DMS79 (cell line): ENCODE measurements around the gene CLCF1.
A peak's percentile ranks its signal among the peaks of the same experiment; 100 is the strongest.

Experiments used
- DNase-seq: peaks from one replicate; lab custom pipeline; 2025; lab: John Stamatoyannopoulos, UW

Gene CLCF1

DNA sequence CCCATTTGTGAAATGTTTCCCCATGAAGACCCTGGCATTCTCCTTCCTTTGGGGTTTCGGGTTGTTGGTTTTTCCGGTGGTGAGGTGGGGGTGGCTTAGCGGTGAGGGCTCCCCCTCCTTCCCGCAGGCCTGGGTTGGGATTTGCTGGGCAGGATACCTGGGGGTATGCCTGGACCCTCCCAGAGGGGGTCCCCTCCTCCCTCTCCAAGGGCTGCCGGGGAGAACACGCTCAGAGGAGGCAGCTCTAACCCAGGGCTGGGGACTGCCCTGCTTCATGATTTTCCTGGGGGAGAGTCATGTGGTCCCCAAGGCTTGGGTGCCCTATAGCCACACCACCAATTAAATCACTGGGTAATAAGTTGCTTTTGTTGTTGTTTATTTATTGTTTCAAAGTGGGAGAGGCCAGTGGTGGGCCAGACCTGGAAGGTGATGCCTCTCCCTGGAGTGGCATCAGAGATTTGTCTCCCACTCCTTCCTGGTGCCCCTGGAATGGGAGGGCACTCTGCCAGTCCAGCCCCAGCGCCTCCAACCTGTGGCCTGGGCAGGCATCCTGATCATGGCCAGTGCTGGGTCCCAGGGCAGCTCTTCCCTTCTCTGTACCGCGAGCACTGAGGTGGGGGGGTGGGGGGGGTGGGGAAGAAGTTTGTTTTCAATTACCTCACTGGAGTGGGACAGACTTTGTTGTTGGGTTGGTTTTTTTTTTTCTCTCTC, 1.3 kb upstream of the CLCF1 start:
- DNase-seq: no peak

DNA sequence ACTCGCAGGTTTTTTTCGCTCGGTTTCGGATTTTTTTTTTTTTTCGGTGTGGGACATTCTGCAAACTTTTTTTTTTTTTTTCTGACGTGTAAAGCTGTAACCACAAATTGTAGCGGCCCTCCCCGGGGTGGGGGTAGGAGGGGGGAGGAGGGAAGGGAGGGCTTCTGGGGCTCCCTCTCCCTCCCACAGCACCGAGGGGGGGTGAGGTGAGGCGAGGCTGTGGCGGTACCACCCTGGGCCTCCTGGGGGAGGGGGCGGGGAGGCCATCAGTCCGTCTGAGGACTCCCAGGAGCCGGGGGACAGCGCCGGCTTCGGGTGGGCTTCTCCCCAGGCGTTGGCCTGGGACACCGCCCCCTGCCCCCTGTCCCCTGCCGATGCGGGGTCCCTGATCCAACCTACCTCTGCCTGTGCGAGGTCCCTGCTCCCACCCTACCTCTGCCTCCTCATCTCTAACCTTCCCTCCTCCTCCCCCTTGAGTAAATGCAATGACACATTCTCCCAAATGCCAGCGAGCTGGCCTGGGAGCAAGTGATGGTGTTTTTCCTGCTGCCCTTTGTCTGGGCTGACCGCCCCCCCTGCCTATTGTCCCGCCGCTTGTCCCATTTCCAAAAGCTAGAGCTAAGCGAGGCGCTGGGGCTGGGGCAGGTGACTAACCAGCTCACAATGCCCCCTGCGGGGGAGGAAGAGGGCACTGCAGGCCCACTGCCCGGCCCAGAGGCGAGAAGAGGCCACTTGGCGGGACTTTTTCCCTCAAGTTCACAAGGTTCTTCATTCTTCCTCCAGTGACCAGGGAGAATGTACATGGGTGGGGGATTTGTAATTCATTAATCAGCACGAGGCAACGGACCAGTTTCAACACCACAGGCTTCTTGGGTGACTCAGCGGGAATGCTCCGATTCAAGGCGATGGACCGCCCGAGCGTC, 511 bp upstream of the CLCF1 start:
- no peak for DNase-seq

DNA sequence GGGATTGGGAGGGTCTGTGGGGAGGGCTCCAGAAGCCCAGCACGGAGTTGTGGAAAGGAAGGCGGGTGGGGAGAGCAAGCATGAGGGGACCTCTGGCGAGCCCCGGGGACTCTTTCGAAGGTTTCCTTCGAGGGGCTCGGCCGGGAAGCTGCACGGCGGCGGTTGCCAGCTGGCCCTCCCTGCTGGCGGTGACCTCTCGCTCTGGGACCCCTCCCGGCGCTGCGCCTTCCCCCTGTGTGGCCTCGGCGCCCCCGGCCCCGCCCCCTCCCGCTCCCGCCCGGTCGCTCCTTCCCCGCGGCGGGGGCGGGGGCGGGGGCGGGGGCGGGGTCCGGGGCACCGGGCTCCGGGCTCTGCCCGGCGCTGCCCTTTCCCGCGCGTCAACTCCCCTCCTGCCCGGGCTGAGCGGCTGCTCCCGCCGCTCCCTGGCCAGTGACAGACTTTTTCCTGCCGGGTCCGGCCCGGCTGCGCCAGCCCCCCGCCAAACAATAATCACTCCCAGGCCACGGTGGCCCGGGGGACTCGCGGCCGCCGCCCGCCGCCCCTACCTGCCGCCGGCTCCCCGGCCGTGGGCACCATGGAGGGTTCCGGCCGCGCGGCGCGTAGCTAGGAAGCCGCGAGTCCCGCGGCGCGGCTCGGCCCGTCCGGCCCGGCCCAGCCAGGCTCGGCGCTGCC, 941 bp downstream of the CLCF1 start:
- DNase-seq: no peak

GRCh38 chr11:67371911-67372320, 1.5 kb downstream of the CLCF1 start:
- no peak for DNase-seq

DNA sequence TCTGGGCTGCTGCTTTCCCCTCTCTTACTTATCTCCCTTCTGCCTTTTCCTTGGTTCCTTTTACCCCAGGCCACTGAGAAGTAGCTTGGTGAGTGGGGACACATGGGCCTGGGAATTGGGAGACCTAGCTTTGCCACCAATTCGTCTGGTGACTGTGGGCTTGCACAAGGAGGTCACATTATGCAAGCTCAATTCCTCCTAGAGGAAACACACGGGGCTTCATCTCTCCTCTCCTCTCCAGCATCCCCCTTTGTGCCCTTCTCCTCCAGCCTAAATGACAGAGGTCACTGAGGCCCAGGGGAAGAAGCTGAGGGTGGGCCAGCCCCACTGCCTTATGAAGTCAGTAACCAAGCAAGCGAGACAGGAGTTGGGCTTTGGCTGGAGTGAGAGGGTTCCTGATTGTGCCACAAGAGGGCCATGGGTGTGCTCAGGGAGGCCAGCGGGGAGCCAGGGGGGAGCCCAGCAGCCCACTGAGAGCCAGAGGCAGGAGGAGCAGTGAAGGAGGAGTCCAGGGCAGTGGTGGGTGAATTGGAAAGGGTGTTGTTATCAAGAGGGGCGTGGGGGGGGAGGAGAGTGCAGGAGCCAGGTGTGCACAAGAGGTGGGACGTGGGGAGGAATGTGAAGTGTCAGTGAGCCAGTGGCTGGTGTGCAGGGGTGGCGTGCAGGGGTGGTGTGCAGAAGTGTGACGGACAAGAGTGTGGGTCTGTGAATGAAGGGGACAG, 2.0 kb downstream of the CLCF1 start:
- DNase-seq: no peak

- no peak for DNase-seq
Measured at GRCh38 chr11:67370351-67371076, 2.9 kb downstream of the CLCF1 start.

DNA sequence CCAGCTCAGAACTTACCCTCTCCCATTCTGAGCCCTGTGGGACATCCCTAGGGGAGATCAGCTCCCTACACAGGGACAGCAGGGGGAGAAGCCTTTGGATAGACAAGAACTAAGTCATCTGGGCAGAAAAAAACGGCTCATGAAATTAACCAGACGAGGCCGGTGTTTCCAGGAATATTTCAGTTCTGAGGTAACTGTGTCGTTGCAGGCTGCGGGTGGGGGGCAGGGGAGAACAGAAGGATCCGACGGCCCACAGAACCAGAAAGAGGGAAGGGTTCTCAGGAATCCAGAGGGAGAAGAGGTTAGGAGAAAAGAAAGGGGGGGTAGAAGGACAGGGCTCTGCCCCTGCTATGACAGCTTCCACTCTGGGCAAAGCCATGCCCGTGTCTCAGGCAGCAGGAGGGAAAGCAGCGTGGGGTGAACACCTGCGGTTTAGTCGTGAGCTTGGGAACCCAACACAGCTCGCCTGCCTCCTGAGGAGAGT, 3.6 kb downstream of the CLCF1 start:
- no peak for DNase-seq

DNA sequence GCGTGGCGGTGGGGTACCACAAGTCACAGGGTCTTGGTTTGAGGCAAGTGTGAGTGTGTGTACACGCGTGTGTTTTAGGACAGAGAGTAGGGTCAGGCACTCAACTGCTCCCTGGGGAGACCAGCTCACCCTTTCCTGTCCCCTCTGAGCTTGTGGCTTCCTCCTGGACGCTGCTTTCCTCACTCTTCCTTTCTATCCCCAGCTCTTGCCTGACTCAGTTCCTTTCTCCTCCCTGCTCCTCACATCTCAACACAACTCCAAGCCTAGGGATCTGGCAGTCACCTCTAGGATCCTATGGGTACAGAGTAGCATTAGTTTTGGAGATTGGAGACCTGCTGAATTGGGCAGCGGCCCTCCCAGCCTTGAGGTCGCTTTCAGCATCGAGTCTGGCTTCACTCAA, 4.1 kb downstream of the CLCF1 start:
- no peak for DNase-seq

- DNase-seq: no peak
Measured at GRCh38 chr11:67368621-67369020, 4.8 kb downstream of the CLCF1 start.

DNA sequence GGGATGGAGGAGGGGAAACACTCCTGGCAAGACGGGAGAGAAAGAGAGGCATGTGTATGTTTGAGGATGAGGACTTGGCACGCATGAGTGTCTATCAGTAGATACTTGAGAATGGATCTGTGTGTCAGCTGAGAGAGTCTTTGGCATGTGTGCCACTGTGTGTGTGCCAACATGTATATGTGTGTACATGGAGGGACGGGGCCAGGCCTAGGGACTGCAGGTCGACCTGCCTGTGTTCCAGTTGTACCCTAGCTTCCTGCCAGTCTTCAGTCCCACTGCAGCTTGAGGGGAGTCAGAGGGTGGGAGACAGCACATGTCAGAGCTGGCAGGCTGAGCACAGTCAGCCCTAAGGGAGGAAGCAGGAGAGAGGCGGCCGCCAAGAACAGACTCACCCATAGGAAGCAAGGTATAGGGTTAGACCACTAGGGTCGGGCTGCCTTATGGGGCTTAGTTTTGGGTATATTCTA, 5.6 kb downstream of the CLCF1 start:
- DNase-seq: no peak

- no peak for DNase-seq
Measured at GRCh38 chr11:67366961-67367760, 6.2 kb downstream of the CLCF1 start.

- DNase-seq: no peak
Measured at GRCh38 chr11:67366546-67366945, 6.9 kb downstream of the CLCF1 start.

- DNase-seq: no peak
Measured at GRCh38 chr11:67365736-67366444, 7.5 kb downstream of the CLCF1 start.

DNA sequence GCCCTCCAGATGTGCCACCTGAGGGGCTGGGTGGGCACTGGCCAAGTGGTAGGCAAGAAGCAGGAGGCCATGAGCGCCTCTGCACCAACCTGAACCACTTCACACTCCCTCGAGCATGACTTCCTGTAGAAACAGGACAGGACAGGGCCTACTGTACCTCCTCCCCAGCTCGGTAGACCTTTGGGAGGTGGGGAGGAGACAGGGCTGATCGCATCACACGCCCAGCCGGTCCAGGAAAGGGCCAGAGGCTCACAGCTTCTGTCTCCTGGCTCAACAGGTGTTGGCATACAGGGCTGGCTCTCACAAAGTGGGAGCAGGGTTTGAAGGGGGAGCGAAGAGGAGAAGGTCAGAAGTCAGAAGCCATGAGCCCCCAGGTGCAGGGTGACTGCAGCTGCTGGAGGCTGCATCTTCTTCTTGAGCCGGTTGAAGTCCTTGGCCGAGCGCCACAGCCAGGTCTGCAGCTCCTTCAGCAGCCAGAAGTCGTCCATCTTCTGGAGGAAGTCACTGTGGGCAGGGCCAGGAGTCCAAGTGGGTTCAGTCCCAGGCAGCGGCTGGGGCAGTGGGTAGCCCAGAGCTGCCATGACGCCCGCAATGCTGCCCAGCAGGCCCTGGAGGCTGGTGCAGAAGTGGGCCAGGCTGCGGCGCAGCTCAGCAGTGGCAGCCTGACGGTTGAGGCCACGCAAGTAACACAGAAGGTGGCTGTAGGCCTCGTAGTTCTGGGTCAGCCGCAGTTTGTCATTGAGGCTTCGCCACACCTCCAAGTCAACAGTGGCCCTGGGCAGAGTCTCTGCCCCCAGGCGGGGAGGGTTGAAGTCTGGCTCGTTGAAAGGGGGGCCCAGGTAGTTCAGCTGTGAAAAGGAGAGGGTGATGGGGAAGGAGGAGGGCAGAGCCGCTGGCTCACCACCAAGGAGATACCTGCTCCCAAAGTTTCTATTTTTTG, 8.3 kb downstream of the CLCF1 start:
- no peak for DNase-seq

- DNase-seq: no peak
Measured at GRCh38 chr11:67364169-67364568, 9.2 kb downstream of the CLCF1 start.

- no peak for DNase-seq
Measured at GRCh38 chr11:67357831-67358670, 15.3 kb downstream of the CLCF1 start.

GRCh38 chr11:67356864-67357561, 16.4 kb downstream of the CLCF1 start:
- peak; percentile 47 for DNase-seq
